Cortex of kidney (tissue), 1 donor: Measurements from ENCODE around the gene XYLT1.

Source experiments
- DNase-seq: peaks from one replicate; lab custom pipeline; 2025; lab: John Stamatoyannopoulos, UW

The XYLT1 gene

GRCh38 chr16:17098685-17099084 is 372.1 kb downstream of the XYLT1 start:
- no peak for DNase-seq

GRCh38 chr16:17084130-17084529 is 386.6 kb downstream of the XYLT1 start:
- DNase-seq: no peak

GRCh38 chr16:17083628-17084027 is 387.1 kb downstream of the XYLT1 start:
- DNase-seq: no peak

- no peak for DNase-seq
Observed at GRCh38 chr16:17082095-17082882, 388.5 kb downstream of the XYLT1 start.

- no peak for DNase-seq
Observed at GRCh38 chr16:17080105-17080504, 390.7 kb downstream of the XYLT1 start.

- no peak for DNase-seq
Observed at GRCh38 chr16:17078931-17079631, 391.7 kb downstream of the XYLT1 start.

GRCh38 chr16:17076818-17077498 is 393.8 kb downstream of the XYLT1 start:
- no peak for DNase-seq

- DNase-seq: no peak
Observed at GRCh38 chr16:17076092-17076754, 394.5 kb downstream of the XYLT1 start.

GRCh38 chr16:17072104-17072503 is 398.7 kb downstream of the XYLT1 start:
- DNase-seq: no peak

GRCh38 chr16:17070882-17071592 is 399.7 kb downstream of the XYLT1 start:
- no peak for DNase-seq

GRCh38 chr16:17069681-17070080 is 401.1 kb downstream of the XYLT1 start:
- no peak for DNase-seq

- no peak for DNase-seq
Observed at GRCh38 chr16:17068524-17068923, 402.2 kb downstream of the XYLT1 start.

- no peak for DNase-seq
Observed at GRCh38 chr16:17067882-17068281, 402.9 kb downstream of the XYLT1 start.

- no peak for DNase-seq
Observed at GRCh38 chr16:17063201-17064139, 407.3 kb downstream of the XYLT1 start.

- DNase-seq: no peak
Observed at GRCh38 chr16:17062676-17063075, 408.1 kb downstream of the XYLT1 start.

GRCh38 chr16:17061326-17061725 is 409.4 kb downstream of the XYLT1 start:
- DNase-seq: no peak

GRCh38 chr16:17058471-17058870 is 412.3 kb downstream of the XYLT1 start:
- no peak for DNase-seq

- no peak for DNase-seq
Observed at GRCh38 chr16:17056666-17057065, 414.1 kb downstream of the XYLT1 start.

- DNase-seq: no peak
Observed at GRCh38 chr16:17053536-17054160, 417.1 kb downstream of the XYLT1 start.
